UCSD-AML1 (cell line): Measurements from ENCODE around the gene HLA-F.
A peak's percentile ranks its signal among the peaks of the same experiment; 100 is the strongest.

Experiments
- DNase-seq: peaks from one replicate; lab custom pipeline; 2025; ENCODE audit not compliant: unreplicated experiment; lab: John Stamatoyannopoulos, UW

Gene HLA-F

GRCh38 chr6:29723262-29723665 is at the start of gene HLA-F:
TSS of gene HLA-F (plus strand) at chr6:29723434. CDS start at chr6:29723464, 30 bp downstream.
- DNase-seq, result peak; percentile 67

GRCh38 chr6:29674008-29674407 is 49.2 kb upstream of the HLA-F start:
- no peak for DNase-seq

- no peak for DNase-seq
Observed at GRCh38 chr6:29675561-29675960, 47.7 kb upstream of the HLA-F start.

- DNase-seq, result peak; percentile 18
Observed at GRCh38 chr6:29676981-29677601, 46.1 kb upstream of the HLA-F start.

GRCh38 chr6:29678114-29678513 is 45.1 kb upstream of the HLA-F start:
- no peak for DNase-seq

- peak; percentile 16 for DNase-seq
Observed at GRCh38 chr6:29679962-29680361, 43.3 kb upstream of the HLA-F start.

GRCh38 chr6:29680416-29680815 is 42.8 kb upstream of the HLA-F start:
- no peak for DNase-seq

- DNase-seq, result no peak
Observed at GRCh38 chr6:29680904-29681303, 42.3 kb upstream of the HLA-F start, which contains the start of gene ZFP57. TSS of gene ZFP57 (minus strand) at chr6:29681152. CDS start at chr6:29677003, 4,149 bp downstream.

GRCh38 chr6:29681811-29682210 is 41.4 kb upstream of the HLA-F start:
- DNase-seq, result no peak

GRCh38 chr6:29685718-29686326 is 37.4 kb upstream of the HLA-F start:
- DNase-seq, result no peak

- DNase-seq, result no peak
Observed at GRCh38 chr6:29694637-29695036, 28.6 kb upstream of the HLA-F start.

GRCh38 chr6:29696147-29697125 is 26.8 kb upstream of the HLA-F start:
- DNase-seq, result no peak

- DNase-seq, result peak; percentile 73
Observed at GRCh38 chr6:29702519-29703103, 20.6 kb upstream of the HLA-F start.

- DNase-seq, result no peak
Observed at GRCh38 chr6:29705389-29706231, 17.6 kb upstream of the HLA-F start.

GRCh38 chr6:29708432-29709179 is 14.6 kb upstream of the HLA-F start:
- DNase-seq, result peak; percentile 35

GRCh38 chr6:29709188-29709587 is 14.0 kb upstream of the HLA-F start:
- DNase-seq, result no peak

GRCh38 chr6:29710281-29710941 is 12.8 kb upstream of the HLA-F start:
- DNase-seq, result no peak

GRCh38 chr6:29720863-29721262 is 2.4 kb upstream of the HLA-F start:
- no peak for DNase-seq
